GM21390 (cell line): ENCODE measurements around the gene HLA-B.

Experiments
- ATAC-seq: cut with Tn5 transposase; IDR thresholded peaks from one replicate; pipeline ENCODE4 v1.9.1; 2021; ENCODE audit not compliant: unreplicated experiment

The HLA-B gene

DNA sequence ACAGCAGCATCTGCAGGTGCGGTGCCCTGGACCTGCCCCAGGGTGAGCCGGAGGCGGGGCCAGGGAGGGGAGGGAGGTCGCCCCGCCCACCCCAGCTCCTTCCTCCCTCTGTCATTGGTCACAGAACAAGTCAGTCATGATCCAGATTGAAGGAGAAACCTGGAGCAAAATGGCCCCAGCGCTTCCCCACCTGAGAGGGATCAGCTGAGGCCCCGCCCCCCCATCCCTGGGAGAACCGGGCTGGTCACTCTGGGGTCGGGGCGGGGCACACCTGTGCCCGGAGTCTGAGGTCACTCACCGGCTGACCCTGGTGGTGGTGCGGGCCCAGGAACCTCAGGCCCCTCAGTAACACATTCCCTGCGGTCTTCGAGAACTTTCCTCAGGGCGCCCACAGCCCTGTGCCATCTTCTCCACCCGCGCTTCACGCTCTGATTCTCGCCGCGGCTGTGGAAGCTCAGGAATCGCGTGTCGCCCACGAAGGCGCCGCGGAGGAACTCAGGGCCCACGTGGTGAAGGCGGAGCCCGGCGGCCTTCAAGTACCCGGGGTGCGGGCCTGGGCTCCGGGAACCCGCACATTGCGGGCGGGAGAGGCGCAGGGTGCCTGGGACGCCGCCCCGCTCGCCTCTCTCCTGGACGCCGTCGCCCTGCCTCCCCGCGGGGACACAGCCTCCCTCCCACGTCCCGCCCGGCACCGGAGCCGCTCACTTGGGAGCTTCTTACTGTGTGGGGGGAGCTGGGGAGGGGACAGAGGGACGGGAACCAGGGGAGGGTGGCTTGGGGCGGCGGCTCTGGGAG lies 48.7 kb downstream of the HLA-B start:
- ATAC-seq = no peak

- no peak for ATAC-seq
These were observed 49.3 kb downstream of the HLA-B start for GRCh38 chr6:31307669-31308049.

GRCh38 chr6:31305703-31306219 lies 51.2 kb downstream of the HLA-B start:
- ATAC-seq = no peak

GRCh38 chr6:31304683-31305082 lies 52.3 kb downstream of the HLA-B start:
- no peak for ATAC-seq
